GM23338 (cell line): ENCODE data around the gene STARD8. TPM values are rescaled to one million over a fixed set of nuclear protein-coding genes. Genes with fewer than 3 reads are reported as not detected.

Experiments
- ATAC-seq: fragments of 200-7000 bp; cut with Tn5 transposase; 3 replicates; pipeline ENCODE4 v1.9.1; 2020
- DNase-seq: peaks from one replicate; pipeline ENCODE4 v3.0.0-alpha.2; 2015; ENCODE audit warnings: low spot score
- H2AFZ ChIP-seq: fragments of 200-600 bp; sonication (generic); 2 replicates; pipeline ENCODE4 v1.8.0; 2016; ENCODE audit warnings: antibody characterized with exemption, mild to moderate bottlenecking, moderate library complexity
- H3F3A ChIP-seq: fragments of 200-600 bp; sonication (generic); replicated peaks from 2 replicates; pipeline ENCODE4 v1.8.0; 2017; ENCODE audit warnings: antibody characterized with exemption, mixed run types, low read depth
- H3K27ac ChIP-seq: fragments of 200-600 bp; sonication (generic); 2 replicates; pipeline ENCODE4 v1.6.1; 2016; ENCODE audit warnings: low read depth
- H3K27me3 ChIP-seq: fragments of 200-600 bp; sonication (generic); 2 replicates; pipeline ENCODE4 v1.8.0; 2016; ENCODE audit warnings: mild to moderate bottlenecking, mixed run types, moderate library complexity; ENCODE audit not compliant: insufficient read depth
- H3K36me3 ChIP-seq: fragments of 200-600 bp; sonication (generic); 2 replicates; pipeline ENCODE4 v1.8.0; 2016; ENCODE audit warnings: mild to moderate bottlenecking; ENCODE audit not compliant: insufficient read depth
- H3K4me1 ChIP-seq: fragments of 200-600 bp; sonication (generic); 2 replicates; pipeline ENCODE4 v1.8.0; 2016; ENCODE audit warnings: mild to moderate bottlenecking, moderate library complexity; ENCODE audit not compliant: insufficient read depth
- H3K4me2 ChIP-seq: fragments of 200-600 bp; sonication (generic); 2 replicates; pipeline ENCODE4 v1.7.1; 2017; ENCODE audit warnings: mixed run types
- H3K4me3 ChIP-seq: fragments of 200-600 bp; sonication (generic); 2 replicates; pipeline ENCODE4 v1.6.1; 2016; ENCODE audit warnings: mixed run types
- H3K79me2 ChIP-seq: fragments of 200-600 bp; sonication (generic); replicated peaks from 2 replicates; pipeline ENCODE4 v1.8.0; 2017; ENCODE audit warnings: mild to moderate bottlenecking; ENCODE audit not compliant: insufficient read depth
- H3K9me2 ChIP-seq: fragments of 200-600 bp; sonication (generic); 2 replicates; pipeline ENCODE4 v1.8.0; 2017; ENCODE audit not compliant: insufficient read depth
- H4K20me1 ChIP-seq: fragments of 200-600 bp; sonication (generic); replicated peaks from 2 replicates; pipeline ENCODE4 v1.8.0; 2017; ENCODE audit warnings: mild to moderate bottlenecking; ENCODE audit not compliant: insufficient read depth
- H3K27ac Mint-ChIP-seq: 2 replicates; pipeline ENCODE4 v1.8.0; 2020; ENCODE audit warnings: inconsistent platforms, mild to moderate bottlenecking, moderate library complexity, mixed read lengths
- H3K27me3 Mint-ChIP-seq: 3 replicates; pipeline ENCODE4 v1.8.0; 2022; ENCODE audit warnings: low read depth, mild to moderate bottlenecking, moderate library complexity, mixed read lengths, inconsistent platforms; ENCODE audit not compliant: insufficient read depth, poor library complexity
- H3K36me3 Mint-ChIP-seq: 3 replicates; pipeline ENCODE4 v1.8.0; 2021; ENCODE audit warnings: low read depth, mild to moderate bottlenecking, inconsistent platforms, moderate library complexity, mixed read lengths
- H3K4me1 Mint-ChIP-seq: 3 replicates; pipeline ENCODE4 v1.8.0; 2020; ENCODE audit warnings: mild to moderate bottlenecking, inconsistent platforms, mixed read lengths
- H3K4me3 Mint-ChIP-seq: 3 replicates; pipeline ENCODE4 v1.8.0; 2021; ENCODE audit warnings: moderate library complexity, mild to moderate bottlenecking, inconsistent platforms, mixed read lengths
- H3K9me3 Mint-ChIP-seq: 3 replicates; pipeline ENCODE4 v1.8.0; 2020; ENCODE audit warnings: moderate library complexity, mild to moderate bottlenecking, inconsistent platforms, mixed read lengths
- EZH2 ChIP-seq: fragments of 200-600 bp; sonication (generic); IDR thresholded peaks from one replicate; pipeline ENCODE4 v1.8.0; 2017; ENCODE audit warnings: antibody characterized with exemption, mild to moderate bottlenecking, low read depth; ENCODE audit not compliant: unreplicated experiment
- POLR2AphosphoS5 ChIP-seq: IDR thresholded peaks from 2 replicates; pipeline ENCODE4 v1.6.1; 2016; ENCODE audit warnings: antibody characterized with exemption, low read depth
- STAT1 ChIP-seq: IDR thresholded peaks from one replicate; pipeline ENCODE4 v1.6.1; 2016; ENCODE audit warnings: antibody characterized with exemption; ENCODE audit not compliant: unreplicated experiment
- ZNF114 ChIP-seq: fragments of 250-450 bp; sonication (Bioruptor Pico); IDR thresholded peaks from 2 replicates; pipeline ENCODE4 v1.5.0; 2020; ENCODE audit warnings: mild to moderate bottlenecking, moderate library complexity
- ZNF331 ChIP-seq: fragments of 250-450 bp; sonication (Bioruptor Pico); IDR thresholded peaks from 2 replicates; pipeline ENCODE4 v1.5.0; 2020; ENCODE audit warnings: low read depth, mild to moderate bottlenecking, moderate library complexity
- polyA plus RNA-seq: library from polyadenylated mRNA; unstranded; fragments of >200 nt; fragmentation: Nextera tagmentation; extraction: Ambion mirVana; gene quantifications from 2 replicates; pipeline ENCODE4 v1.2.1, GENCODE V29; 2016
- total RNA-seq: library from RNA; depleted of rRNA; stranded (reverse); fragments of >200 nt; shearing (Covaris generic); gene quantifications from 2 replicates; pipeline ENCODE4 v1.2.3, GENCODE V29; 2014
- TF ChIP-seq, protein P1 (sequence below): IDR thresholded peaks from one replicate; pipeline ENCODE4 v1.6.1; 2018; ENCODE audit warnings: antibody characterized with exemption; ENCODE audit not compliant: unreplicated experiment

STARD8 gene
- total and polyA plus RNA-seq, 2 experiments from 2014 or later: 0.74 to 5.6 TPM

DNA sequence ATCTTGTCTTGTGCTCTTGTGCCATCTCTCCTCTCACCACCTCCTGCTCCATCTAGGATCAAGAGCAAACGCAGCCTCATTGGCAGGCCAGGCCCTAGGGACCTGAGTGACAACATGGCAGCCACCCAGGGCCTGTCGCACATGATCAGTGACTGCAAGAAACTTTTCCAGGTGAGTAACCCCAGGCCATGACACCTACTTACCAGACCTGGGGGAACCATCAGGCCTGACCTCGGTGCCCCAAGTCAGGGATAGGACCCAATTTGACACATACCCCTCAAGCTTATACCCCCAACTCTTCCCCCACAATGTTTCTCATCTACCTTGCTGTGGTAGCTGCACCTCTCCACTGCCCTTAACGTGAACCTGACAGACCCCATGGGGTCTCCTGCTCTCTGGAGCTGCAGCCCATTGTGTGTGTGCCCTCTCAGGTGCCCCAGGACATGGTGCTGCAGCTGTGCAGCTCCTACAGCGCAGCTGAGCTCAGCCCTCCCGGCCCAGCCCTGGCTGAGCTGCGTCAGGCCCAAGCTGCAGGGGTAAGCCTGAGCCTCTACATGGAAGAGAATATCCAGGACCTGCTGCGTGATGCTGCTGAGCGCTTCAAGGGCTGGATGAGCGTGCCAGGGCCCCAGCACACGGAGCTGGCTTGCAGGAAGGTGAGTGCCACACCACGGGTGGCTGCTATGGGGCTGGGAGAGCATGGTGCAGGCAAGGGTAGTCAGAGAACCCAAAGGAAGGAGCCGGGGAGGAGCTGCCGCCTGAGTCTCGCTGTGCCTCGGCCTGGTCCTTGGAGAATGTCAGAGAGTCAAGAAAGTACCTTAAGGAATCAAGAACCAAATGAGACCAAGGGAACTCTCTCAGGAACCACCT, 74.8 kb downstream of the STARD8 start:
- H3K27ac Mint-ChIP-seq: no peak overlapping the region

DNA sequence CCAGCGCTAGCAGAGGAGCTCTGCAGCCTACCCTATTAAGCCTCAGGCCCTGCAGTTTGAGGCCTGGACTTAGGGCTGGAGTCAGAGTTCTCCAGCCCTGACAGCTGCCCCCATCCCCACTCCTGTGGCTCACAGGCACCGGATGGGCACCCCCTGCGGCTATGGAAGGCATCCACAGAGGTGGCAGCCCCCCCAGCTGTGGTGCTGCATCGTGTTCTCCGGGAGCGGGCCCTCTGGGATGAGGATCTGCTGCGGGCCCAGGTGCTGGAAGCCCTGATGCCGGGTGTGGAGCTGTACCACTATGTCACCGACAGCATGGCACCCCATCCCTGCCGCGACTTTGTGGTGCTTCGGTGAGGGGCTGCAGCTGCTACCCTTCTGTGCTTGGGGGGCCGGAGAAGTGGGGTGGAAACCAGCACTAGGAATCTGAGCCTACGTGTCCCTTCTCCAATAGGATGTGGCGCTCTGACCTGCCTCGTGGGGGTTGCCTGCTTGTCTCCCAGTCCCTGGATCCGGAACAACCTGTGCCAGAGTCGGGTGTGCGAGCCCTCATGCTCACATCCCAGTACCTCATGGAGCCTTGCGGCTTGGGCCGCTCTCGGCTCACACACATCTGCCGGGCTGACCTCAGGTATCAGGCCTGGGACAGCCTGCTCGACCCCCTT, 76.2 kb downstream of the STARD8 start:
- Histone ChIP-seq H3K4me1 (no peaks in the 10 kb centered on the region), H3K4me3 (no peak overlapping the region), H3K79me2 (no peaks in the 10 kb centered on the region), H3K9me2 (no peaks in the 10 kb centered on the region), H3F3A (no peaks in the 10 kb centered on the region), H3K4me2 (no peak overlapping the region), H2AFZ (no peak overlapping the region), H3K27ac (no peak overlapping the region), H3K27me3 (no peaks in the 10 kb centered on the region), H4K20me1 (no peaks in the 10 kb centered on the region), H3K36me3 (no peaks in the 10 kb centered on the region)
- no peak for TF ChIP-seq ZNF331
- no peaks in the 10 kb centered on the region for H3K36me3 Mint-ChIP-seq
- peaks cover 3% of the 10 kb centered on the region for H3K4me1 Mint-ChIP-seq
- peaks cover 3% of the 10 kb centered on the region; the same call in 2 of the 3 replicates for H3K9me3 Mint-ChIP-seq
- no peak for DNase-seq
- peaks cover 8% of the 10 kb centered on the region for H3K27me3 Mint-ChIP-seq
- H3K4me3 Mint-ChIP-seq: no peak overlapping the region
- no peak overlapping the region for H3K27ac Mint-ChIP-seq
- ATAC-seq: no peak

More for the DNA sequence above, 74.8 kb downstream of the STARD8 start:
- H3K27me3 Mint-ChIP-seq: peaks cover 8% of the 10 kb centered on the region
- ATAC-seq (no peak), DNase-seq (no peak)
- H3K4me3 Mint-ChIP-seq: no peak overlapping the region
- H3K36me3 Mint-ChIP-seq: no peaks in the 10 kb centered on the region
- no peak overlapping the region for H2AFZ ChIP-seq
- H3K9me3 Mint-ChIP-seq: peaks cover 3% of the 10 kb centered on the region; the same call in 2 of the 3 replicates
- H3K9me2 ChIP-seq: no peaks in the 10 kb centered on the region
- H4K20me1 ChIP-seq: no peaks in the 10 kb centered on the region
- H3K79me2 ChIP-seq: no peaks in the 10 kb centered on the region
- no peaks in the 10 kb centered on the region for H3K4me1 ChIP-seq
- H3K27ac ChIP-seq: no peak overlapping the region
- no peaks in the 10 kb centered on the region for H3K36me3 ChIP-seq
- no peak overlapping the region for H3K4me3 ChIP-seq
- no peak overlapping the region for H3K4me2 ChIP-seq
- H3K27me3 ChIP-seq: no peaks in the 10 kb centered on the region
- H3K4me1 Mint-ChIP-seq: peaks cover 3% of the 10 kb centered on the region
- no peaks in the 10 kb centered on the region for H3F3A ChIP-seq
- TF ChIP-seq POLR2AphosphoS5: no peak
- TF ChIP-seq, protein P1, sequence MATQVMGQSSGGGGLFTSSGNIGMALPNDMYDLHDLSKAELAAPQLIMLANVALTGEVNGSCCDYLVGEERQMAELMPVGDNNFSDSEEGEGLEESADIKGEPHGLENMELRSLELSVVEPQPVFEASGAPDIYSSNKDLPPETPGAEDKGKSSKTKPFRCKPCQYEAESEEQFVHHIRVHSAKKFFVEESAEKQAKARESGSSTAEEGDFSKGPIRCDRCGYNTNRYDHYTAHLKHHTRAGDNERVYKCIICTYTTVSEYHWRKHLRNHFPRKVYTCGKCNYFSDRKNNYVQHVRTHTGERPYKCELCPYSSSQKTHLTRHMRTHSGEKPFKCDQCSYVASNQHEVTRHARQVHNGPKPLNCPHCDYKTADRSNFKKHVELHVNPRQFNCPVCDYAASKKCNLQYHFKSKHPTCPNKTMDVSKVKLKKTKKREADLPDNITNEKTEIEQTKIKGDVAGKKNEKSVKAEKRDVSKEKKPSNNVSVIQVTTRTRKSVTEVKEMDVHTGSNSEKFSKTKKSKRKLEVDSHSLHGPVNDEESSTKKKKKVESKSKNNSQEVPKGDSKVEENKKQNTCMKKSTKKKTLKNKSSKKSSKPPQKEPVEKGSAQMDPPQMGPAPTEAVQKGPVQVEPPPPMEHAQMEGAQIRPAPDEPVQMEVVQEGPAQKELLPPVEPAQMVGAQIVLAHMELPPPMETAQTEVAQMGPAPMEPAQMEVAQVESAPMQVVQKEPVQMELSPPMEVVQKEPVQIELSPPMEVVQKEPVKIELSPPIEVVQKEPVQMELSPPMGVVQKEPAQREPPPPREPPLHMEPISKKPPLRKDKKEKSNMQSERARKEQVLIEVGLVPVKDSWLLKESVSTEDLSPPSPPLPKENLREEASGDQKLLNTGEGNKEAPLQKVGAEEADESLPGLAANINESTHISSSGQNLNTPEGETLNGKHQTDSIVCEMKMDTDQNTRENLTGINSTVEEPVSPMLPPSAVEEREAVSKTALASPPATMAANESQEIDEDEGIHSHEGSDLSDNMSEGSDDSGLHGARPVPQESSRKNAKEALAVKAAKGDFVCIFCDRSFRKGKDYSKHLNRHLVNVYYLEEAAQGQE: no peak
- no peak for TF ChIP-seq STAT1
- no peak for TF ChIP-seq EZH2
- TF ChIP-seq ZNF114 (CRISPR knock-in tag): no peak
